Measurements from ENCODE around the gene SLC39A11.
"Not testable (repeated sequence)": the region's sequence is repeated elsewhere in the genome, so short reads cannot be mapped to it uniquely, and the experiment has no call there.

Gene SLC39A11

DNA sequence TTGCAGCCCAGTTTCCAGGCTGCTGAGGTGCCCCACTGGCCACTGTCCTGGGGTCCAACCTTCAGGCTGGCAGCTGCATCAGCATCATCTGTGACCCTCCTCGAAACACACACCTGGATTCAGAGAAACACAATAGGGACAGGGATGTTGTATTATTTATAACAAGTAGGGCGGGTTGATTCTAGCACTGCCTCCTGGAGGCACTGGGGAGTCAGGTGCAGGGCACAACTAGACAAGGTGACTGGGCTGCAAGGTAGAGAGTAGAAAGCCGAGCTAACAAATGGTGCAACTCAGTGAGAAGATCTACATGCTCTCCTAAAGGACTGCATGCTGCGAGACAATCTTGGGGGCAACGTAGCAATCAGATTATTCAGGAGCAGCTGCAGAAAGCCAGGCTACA lies 317.3 kb downstream of the SLC39A11 start:
- CTCF ChIA-PET = interaction anchor here (0.6 to 1.6 kb wide), 2 partner anchors 415 to 566 kb away, joined by 3 to 4 read pairs; no protein-coding TSS in a partner anchor
- POLR2A ChIA-PET = no interaction called here
- TF ChIP-seq, protein P1, sequence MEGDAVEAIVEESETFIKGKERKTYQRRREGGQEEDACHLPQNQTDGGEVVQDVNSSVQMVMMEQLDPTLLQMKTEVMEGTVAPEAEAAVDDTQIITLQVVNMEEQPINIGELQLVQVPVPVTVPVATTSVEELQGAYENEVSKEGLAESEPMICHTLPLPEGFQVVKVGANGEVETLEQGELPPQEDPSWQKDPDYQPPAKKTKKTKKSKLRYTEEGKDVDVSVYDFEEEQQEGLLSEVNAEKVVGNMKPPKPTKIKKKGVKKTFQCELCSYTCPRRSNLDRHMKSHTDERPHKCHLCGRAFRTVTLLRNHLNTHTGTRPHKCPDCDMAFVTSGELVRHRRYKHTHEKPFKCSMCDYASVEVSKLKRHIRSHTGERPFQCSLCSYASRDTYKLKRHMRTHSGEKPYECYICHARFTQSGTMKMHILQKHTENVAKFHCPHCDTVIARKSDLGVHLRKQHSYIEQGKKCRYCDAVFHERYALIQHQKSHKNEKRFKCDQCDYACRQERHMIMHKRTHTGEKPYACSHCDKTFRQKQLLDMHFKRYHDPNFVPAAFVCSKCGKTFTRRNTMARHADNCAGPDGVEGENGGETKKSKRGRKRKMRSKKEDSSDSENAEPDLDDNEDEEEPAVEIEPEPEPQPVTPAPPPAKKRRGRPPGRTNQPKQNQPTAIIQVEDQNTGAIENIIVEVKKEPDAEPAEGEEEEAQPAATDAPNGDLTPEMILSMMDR (IDR thresholded peaks at IDR 0.05; ENCODE audit: insufficient read depth, low read length, missing control alignments) = no peak
- no peak for DNase-seq (ENCODE audit: low read depth, low spot score)
- H3K4me3 ChIP-seq (ENCODE audit: low read depth, low read length) = no peak overlapping the region

DNA sequence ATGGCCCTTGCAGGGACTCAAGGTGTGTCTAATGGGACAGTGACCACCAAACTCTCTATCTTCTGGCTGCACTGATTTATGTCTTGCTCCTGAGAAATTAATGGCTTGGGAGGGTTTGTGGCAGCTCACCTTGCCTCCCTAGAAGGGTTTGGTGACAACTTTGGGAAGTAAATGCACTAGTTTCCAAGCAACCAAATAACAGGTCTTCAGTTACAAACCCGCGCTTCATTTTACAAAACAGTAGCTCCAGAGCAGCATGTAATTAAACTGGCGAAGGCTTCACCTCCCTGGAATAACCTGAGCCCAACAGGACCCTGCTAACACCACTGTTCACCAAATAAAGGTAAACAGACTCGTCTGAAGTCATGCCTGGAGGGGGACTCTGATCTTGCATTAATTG lies 318.3 kb downstream of the SLC39A11 start:
- ChIA-PET POLR2A (no interaction called here), CTCF (interaction anchor here (1.6 to 1.8 kb wide), 2 partner anchors 382 to 416 kb away, joined by 3 to 4 read pairs; no protein-coding TSS in a partner anchor)
- TF ChIP-seq, protein P1 (IDR thresholded peaks at IDR 0.05; ENCODE audit: insufficient read depth, low read length, missing control alignments) = no peak
- H3K4me3 ChIP-seq (ENCODE audit: low read depth, low read length) = no peak overlapping the region
- no peak for DNase-seq (ENCODE audit: low read depth, low spot score)

DNA sequence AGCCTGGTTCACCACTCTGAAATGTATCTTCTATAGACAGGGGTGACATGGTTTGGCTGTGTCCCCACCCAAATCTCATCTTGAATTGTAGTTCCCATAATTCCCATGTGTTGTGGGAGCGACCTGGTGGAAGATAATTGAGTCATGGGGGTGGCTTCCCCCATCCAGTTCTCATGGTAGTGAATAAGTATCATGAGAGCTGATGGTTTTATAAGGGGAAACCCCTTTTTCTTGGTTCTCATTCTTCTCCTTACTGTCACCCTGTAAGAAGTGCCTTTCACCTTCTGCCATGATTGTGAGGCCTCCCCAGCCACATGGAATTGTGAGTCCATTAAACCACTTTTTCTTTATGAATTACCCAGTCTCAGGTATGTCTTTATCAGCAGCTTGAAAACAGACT lies 319.3 kb downstream of the SLC39A11 start:
- CTCF ChIA-PET = interaction anchor here (1.8 kb wide), 1 partner anchor 383 kb away, joined by 4 read pairs; no protein-coding TSS in a partner anchor
- DNase-seq (ENCODE audit: low read depth, low spot score); H3K4me3 ChIP-seq (ENCODE audit: low read depth, low read length); POLR2A ChIA-PET: not testable (repeated sequence)

DNA sequence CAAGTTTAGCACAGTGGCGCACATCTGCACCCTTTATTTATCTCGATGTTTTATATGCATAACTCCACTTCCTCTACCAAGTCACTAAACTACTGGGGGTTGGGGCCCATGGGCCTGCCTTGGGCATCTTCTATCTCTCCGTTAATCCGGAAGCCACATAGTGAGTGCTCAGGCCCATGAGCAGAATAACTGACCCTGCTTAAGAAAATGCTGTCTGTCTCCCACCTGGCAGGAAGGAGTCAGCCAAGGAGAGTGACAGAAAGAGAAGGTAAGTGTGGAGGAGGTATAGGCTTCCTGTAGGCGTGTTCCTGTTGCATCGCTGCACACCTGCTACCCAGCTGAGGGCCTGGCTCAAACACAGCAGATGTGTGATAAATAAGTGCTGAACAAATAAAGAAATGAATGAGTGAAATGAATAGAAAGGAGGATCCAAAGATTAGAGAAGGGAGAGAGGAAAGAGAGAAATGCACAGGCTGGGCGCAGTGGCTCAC lies 320.1 kb downstream of the SLC39A11 start:
- CTCF ChIA-PET = no interaction called here
- POLR2A ChIA-PET = no interaction called here
- TF ChIP-seq, protein P1 (IDR thresholded peaks at IDR 0.05; ENCODE audit: insufficient read depth, low read length, missing control alignments) = no peak
- DNase-seq (ENCODE audit: low read depth, low spot score) = no peak
- no peak overlapping the region for H3K4me3 ChIP-seq (ENCODE audit: low read depth, low read length)

DNA sequence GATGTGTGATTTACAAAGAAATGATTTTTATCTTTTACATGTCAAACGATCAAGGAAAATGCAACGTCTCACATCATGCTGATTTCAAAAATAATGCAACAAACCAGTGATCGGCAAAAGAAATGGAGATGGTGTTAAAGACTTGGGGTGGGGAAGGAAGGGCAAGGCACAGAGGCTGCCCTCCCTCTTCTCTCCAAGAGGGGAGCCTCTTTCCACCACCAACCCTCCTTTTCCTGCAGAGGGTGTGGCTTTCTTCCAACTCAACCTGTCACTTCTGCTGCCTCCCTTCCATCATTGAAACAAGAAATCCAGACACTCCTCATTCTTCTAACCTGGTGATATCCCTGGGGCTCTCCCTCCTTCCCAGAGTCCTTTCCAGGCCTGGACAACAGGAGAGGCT lies 320.8 kb downstream of the SLC39A11 start:
- no peak for DNase-seq (ENCODE audit: low read depth, low spot score)
- TF ChIP-seq, protein P1 (IDR thresholded peaks at IDR 0.05; ENCODE audit: insufficient read depth, low read length, missing control alignments) = no peak
- POLR2A ChIA-PET = no interaction called here
- CTCF ChIA-PET = no interaction called here
- no peak overlapping the region for H3K4me3 ChIP-seq (ENCODE audit: low read depth, low read length)

DNA sequence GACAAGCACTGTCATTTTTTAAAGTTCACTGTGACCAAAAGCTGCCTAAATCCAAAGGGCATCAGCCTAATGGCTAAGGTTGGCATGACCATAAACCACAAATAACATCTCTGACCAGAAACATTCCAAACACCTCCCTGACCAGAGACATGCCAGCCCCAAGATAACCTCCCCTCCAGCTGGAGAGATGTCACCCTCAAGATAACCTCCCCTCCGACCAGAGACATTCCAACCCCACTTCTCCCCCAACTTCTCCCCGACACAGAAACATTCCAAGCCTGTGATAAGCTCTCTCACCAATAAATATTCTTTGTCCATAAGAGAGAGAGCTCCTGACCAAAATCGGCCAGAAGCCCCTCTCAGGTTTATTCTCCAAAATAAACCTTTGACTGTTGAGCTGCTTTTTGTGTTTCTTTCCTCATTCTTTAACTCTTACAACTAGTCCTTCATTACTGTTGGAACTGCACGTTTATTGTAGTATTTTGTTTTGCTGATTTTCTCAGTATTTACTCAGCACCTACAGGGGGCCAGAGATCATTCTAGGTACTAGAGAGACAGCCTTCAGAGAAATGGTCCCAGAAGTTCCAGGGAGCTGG lies 325.6 kb downstream of the SLC39A11 start:
- ChIA-PET POLR2A (no interaction called here), CTCF (interaction anchor here (0.8 kb wide), 1 partner anchor 389 kb away, joined by 3 read pairs; no protein-coding TSS in a partner anchor)
- DNase-seq (ENCODE audit: low read depth, low spot score) = no peak
- H3K4me3 ChIP-seq (ENCODE audit: low read depth, low read length) = no peak overlapping the region
- TF ChIP-seq, protein P1 (IDR thresholded peaks at IDR 0.05; ENCODE audit: insufficient read depth, low read length, missing control alignments) = no peak

Data from AG04449 (cell line).